ENCODE data around the gene PACSIN2. TPM values are rescaled to one million over a fixed set of nuclear protein-coding genes. Genes with fewer than 3 reads are reported as not detected.

PACSIN2 gene
- total RNA-seq, 3 donors from 2014 or later = 132 to 184 (median 152) TPM

DNA sequence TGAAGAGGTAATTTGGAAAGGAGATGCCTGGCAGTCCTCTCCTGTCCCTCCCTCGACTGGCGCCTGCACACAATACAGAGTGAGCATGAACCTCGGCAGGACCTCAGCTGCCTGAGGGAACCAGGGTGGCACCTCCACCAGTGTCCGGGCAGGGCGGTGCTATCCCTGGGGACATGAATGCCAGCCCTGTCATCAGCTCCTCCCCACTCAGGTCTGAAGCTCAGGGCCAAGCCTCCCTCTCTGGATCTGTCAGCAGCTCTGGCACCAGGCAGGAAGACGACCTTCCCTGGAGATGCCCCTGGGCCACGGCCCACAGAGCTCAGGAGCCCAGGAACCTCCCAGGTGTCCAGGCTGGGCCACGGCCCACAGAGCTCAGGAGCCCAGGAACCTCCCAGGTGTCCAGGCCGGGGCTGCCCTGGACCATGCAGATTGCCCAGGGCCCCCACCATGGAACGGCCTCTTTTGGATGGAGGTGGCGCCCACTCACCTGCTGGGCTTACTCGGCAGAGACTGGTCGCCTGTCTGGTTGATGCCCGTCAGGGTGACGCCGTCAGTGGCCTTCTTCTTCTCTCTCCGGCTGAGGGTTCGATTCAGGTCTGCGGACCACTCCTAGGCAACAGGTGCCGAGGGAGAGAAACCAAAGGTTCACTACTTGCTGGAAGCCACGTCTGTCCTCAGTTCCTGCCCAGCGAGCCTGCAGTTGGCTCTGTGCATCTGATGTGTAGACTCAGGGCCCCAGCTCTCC lies 136.2 kb downstream of the PACSIN2 start:
- ATAC-seq (no peak), DNase-seq (peak in 1 of 3 donors; percentile 34)
- H3K36me3 ChIP-seq (ENCODE audit: low read depth) = peaks cover 14% of the 10 kb centered on the region
- intact Hi-C loops (cut with DNase I, micrococcal nuclease) = no loop called here
- TF ChIP-seq, protein P1, sequence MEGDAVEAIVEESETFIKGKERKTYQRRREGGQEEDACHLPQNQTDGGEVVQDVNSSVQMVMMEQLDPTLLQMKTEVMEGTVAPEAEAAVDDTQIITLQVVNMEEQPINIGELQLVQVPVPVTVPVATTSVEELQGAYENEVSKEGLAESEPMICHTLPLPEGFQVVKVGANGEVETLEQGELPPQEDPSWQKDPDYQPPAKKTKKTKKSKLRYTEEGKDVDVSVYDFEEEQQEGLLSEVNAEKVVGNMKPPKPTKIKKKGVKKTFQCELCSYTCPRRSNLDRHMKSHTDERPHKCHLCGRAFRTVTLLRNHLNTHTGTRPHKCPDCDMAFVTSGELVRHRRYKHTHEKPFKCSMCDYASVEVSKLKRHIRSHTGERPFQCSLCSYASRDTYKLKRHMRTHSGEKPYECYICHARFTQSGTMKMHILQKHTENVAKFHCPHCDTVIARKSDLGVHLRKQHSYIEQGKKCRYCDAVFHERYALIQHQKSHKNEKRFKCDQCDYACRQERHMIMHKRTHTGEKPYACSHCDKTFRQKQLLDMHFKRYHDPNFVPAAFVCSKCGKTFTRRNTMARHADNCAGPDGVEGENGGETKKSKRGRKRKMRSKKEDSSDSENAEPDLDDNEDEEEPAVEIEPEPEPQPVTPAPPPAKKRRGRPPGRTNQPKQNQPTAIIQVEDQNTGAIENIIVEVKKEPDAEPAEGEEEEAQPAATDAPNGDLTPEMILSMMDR (IDR thresholded peaks at IDR 0.05) = no peak
- peaks cover 5% of the 10 kb centered on the region for H3K4me1 ChIP-seq (ENCODE audit: low read depth)
- H3K4me3 ChIP-seq = no peak overlapping the region
- H3K9me3 ChIP-seq = no peaks in the 10 kb centered on the region

DNA sequence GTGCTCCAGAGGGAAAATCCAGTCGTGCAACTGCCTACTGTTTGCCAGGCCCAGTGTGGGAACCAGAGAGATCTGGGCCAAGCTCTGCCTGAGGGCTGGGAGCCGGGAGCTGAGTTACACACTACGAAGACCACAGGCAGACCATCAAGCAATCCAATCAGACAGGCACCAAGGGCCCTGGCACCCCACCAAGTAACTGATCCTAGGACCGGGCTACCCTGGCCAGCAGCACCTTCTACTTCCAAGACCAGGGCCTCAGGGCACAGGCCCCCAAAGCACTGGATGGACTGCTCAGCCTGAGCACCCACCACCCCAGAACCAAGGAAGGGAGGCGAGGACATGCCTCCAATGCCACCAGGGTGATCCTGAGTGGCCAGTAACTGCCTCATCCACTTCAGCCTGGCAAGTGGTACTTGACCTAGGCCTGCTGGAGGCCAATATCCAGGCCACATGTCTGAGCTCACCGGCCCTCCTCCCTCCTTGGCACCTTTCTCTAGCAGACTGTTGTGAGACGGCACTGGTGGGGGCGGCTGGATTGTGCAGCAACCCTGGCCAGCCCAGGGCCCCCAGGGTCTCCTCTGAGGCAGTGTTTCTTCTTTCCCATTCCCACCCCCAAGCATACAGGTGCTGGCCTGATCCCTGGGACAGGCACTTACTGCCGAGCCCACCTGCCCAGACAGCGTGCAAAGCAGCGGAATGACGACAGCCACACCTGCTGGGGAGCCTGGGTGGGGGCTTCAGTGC lies 137.2 kb downstream of the PACSIN2 start:
- TF ChIP-seq, protein P1 (IDR thresholded peaks at IDR 0.05) = no peak
- H3K4me3 ChIP-seq = no peak overlapping the region
- H3K36me3 ChIP-seq (ENCODE audit: low read depth) = peaks cover 11% of the 10 kb centered on the region
- DNase-seq (no peak), ATAC-seq (peak; percentile 8)
- no peaks in the 10 kb centered on the region for H3K9me3 ChIP-seq
- H3K4me1 ChIP-seq (ENCODE audit: low read depth) = peaks cover 2% of the 10 kb centered on the region
- intact Hi-C loops (cut with DNase I, micrococcal nuclease) = no loop called here

DNA sequence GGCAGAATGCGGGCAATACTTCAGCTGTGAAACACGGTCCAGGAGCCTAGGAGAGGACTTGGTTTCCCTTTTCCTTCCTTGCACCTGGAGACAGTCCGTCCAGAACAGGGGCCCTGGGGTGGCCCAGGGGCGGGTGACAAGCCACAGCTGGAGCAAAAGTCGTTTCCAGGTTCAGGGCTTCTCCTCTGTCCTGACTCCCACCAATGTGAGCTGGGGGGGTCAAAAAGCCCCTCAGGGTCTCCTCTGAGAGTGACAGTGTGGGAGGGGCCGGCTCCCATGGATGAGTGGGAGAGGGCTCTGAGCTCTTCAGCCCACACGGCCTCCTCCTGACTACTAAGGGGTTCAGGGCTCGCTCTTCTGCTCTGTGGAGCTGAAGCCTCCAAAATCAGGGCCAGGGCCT lies 137.8 kb downstream of the PACSIN2 start:
- DNase-seq (no peak), ATAC-seq (no peak)
- intact Hi-C loops (cut with DNase I, micrococcal nuclease) = no loop called here
- no peak overlapping the region for H3K4me3 ChIP-seq
- H3K4me1 ChIP-seq (ENCODE audit: low read depth) = no peaks in the 10 kb centered on the region
- H3K36me3 ChIP-seq (ENCODE audit: low read depth) = peaks cover 11% of the 10 kb centered on the region
- H3K9me3 ChIP-seq = no peaks in the 10 kb centered on the region
- TF ChIP-seq, protein P1 (IDR thresholded peaks at IDR 0.05) = no peak

DNA sequence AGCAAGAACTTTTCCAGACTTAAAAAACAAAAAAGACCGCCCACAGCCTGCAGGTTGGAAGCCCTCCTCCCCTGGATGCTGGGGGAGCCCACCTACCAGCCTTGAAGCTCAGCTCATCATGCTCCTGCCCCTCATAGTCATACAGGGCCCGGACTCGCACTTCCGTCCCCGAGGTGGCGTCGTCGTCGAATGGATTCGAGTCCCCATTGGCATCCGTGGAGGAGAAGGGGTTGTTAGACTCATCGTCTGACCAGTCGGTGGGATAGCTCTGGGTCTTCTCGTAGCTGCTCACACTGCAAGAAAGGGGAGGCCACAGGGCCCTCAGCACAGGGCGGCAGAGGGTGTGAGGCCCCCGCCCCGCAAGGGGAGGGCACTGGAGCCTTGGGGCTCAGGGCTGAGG lies 138.9 kb downstream of the PACSIN2 start:
- no peaks in the 10 kb centered on the region for H3K9me3 ChIP-seq
- DNase-seq (no peak), ATAC-seq (no peak)
- no peaks in the 10 kb centered on the region for H3K4me1 ChIP-seq (ENCODE audit: low read depth)
- H3K4me3 ChIP-seq = no peak overlapping the region
- intact Hi-C loops (cut with DNase I, micrococcal nuclease) = no loop called here
- peaks cover 11% of the 10 kb centered on the region for H3K36me3 ChIP-seq (ENCODE audit: low read depth)
- TF ChIP-seq, protein P1 (IDR thresholded peaks at IDR 0.05) = no peak

DNA sequence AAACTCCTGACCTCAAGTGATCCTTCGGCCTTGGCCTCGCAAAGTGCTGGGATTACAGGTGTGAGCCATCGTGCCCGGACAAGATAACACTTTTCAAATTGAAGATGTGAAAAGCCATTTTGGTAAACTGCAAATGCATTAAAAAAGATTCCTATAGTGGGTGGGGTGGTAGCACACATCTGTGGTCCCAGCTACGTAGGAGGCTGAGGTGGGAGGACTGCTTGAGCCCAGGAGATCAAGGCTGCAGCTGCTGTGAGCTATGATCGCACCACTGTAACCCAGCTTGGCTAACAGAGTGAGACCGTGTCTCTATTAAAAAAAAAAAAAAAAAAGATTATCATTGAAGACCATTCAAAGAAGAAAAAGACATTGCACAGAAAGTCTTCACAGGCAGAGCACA lies 140.9 kb downstream of the PACSIN2 start:
- intact Hi-C loops (cut with DNase I, micrococcal nuclease) = no loop called here
- TF ChIP-seq, protein P1 (IDR thresholded peaks at IDR 0.05) = no peak

More for the DNA sequence above, 140.9 kb downstream of the PACSIN2 start:
- Histone ChIP-seq H3K4me3 (no peak overlapping the region), H3K9me3 (no peaks in the 10 kb centered on the region), H3K4me1 (ENCODE audit: low read depth) (no peaks in the 10 kb centered on the region), H3K36me3 (ENCODE audit: low read depth) (peaks cover 10% of the 10 kb centered on the region)
- ATAC-seq (no peak), DNase-seq (no peak)

Data from mucosa of descending colon (tissue), 3 donors.